GM18873 (cell line): Measurements from ENCODE around the gene PAK4.
"Not testable (repeated sequence)": the region's sequence is repeated elsewhere in the genome, so short reads cannot be mapped to it uniquely, and the experiment has no call there.

ENCODE experiments used
- ATAC-seq: cut with Tn5 transposase; IDR thresholded peaks from one replicate; pipeline ENCODE4 v1.9.1; 2021; ENCODE audit warnings: mild to moderate bottlenecking, moderate library complexity, moderate number of reproducible peaks; ENCODE audit not compliant: unreplicated experiment, low FRiP score

PAK4 gene

DNA sequence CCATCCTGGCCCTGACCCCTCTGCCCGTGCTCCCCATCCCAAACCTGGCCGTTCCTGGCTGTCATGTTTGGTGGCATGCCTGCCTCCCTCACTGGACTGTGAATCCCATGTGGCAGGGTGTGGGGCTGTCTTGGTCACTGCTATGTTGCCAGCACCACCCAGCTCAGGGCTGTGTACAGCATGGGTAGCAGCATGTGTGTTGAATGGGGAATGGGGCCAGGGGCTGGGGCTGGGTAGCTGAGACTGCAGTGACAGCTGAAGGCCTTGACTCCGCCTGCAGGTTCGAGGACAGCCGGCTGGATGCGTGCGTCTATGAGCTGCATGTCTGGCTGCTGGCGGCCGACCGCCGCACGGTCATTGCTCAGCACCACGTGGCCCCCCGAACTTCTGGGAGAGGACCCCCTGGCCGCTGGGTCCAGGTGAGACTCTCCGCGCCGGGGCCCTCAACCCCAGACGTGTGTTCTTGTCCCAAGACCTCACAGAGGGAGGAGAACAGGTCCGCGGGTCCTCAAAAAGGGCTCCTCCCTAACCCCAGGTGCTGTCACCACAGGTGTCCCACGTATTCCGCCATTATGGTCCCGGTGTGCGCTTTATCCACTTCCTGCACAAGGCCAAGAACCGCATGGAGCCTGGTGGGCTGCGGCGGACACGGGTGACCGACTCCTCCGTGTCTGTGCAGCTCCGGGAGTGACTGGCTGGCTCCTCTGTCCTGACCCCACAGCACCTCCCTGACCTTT, 74.6 kb downstream of the PAK4 start:
- no peak for ATAC-seq

GRCh38 chr19:39200803-39201115, 75.2 kb downstream of the PAK4 start:
- no peak for ATAC-seq

- ATAC-seq: no peak
Observed at GRCh38 chr19:39202998-39203355, 77.4 kb downstream of the PAK4 start.

GRCh38 chr19:39203372-39204341, 78.1 kb downstream of the PAK4 start, which contains the start of gene SYCN:
Gene SYCN, minus strand, starts transcription at chr19:39204263. Its CDS starts 9 bp downstream, at chr19:39204254.
- ATAC-seq: no peak

- ATAC-seq: no peak
Observed at GRCh38 chr19:39205449-39205764, 79.8 kb downstream of the PAK4 start.

DNA sequence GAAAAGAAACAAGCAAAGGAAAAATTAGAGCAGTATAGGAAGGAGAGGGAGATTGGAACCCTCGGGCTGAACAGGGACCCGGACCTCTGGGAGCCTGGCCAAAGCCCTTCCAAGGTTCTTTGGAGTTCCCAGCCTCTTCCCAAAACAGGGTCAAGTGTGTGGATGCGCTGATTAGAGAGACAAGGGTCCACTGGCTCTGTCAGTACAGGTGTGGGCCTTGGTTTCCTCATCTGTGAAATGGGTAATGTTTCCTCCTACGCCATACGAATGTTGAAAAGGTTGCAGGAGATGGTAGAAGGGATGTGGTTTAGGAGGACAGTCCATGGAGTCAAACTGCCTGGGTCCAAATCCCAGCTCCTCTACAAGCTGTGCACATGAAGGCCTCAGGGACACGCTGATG, 80.5 kb downstream of the PAK4 start:
- no peak for ATAC-seq

GRCh38 chr19:39207293-39207836, 81.8 kb downstream of the PAK4 start:
- ATAC-seq: no peak

GRCh38 chr19:39208175-39208795, 82.7 kb downstream of the PAK4 start:
- ATAC-seq: no peak

GRCh38 chr19:39209196-39209595, 83.6 kb downstream of the PAK4 start:
- ATAC-seq: no peak

DNA sequence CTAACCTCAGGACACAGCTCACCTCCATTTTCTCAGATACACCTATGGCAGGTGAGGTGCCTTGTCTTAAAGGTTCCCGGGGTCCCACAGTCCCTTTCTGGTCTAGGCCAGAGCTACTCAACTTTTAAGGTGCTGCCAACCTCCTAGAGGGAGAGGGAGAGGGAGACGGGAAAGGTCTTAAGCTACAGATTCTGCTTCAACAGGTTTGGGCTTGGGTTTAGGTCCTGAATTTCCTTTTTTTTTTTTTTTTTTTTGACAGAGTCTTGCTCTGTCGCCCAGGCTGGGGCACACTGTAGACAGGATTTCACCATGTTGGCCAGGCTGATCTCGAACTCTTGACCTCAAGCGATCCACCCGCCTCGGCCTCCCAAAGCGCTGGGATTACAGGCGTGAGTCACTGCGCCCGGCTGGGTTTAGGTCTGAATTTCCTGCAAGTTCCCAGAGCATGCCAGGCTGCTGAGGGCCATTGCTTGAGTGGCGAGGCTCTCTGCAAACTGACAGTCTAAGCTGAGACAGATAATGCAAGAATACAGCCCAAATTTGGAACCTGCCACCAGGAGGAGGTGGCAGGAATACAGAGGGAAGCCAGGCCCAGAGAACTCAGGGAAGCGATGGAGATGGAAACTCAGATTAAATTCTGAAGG, 86.3 kb downstream of the PAK4 start:
- ATAC-seq: no peak

DNA sequence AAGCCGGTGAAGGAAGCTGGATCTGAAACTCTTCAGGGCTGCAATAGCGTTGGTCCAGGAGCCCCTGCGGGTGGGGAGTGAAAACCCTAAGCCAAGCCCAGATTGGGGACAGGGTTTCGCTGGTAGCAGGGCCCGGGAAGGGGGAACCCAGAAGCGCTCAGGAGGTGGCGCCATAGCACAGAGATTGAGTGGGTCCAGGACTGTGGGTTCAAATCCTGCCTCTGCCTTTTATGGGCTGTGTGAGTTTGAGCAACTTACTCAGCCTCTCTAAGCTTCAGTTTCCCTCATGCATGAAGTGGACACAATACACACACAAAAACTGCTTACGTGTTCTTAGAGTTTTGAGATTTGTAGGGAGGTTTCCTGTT, 86.8 kb downstream of the PAK4 start:
- no peak for ATAC-seq

DNA sequence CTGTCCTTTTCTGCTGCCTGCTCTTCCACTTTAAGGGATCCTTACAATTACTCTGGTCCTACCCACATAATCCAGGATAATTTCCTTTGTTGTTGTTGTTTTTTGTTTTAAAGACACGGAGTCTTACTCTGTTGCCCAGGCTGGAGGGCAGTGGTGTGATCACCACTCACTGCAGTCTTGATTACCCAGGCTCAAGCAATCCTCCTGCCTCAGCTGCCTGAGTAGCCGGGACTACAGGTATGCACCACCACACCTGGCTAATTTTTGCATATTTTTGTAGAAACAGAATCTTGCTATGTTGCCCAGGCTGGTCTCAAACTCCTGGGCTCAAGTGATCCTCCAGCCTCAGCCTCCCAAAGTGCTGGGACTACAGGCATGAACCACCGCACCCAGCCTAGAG, 89.7 kb downstream of the PAK4 start:
- not testable (repeated sequence) for ATAC-seq

- no peak for ATAC-seq
Observed at GRCh38 chr19:39217094-39217493, 91.5 kb downstream of the PAK4 start.

GRCh38 chr19:39218230-39219007, 92.8 kb downstream of the PAK4 start:
- ATAC-seq: no peak

- ATAC-seq: not testable (repeated sequence)
Observed at GRCh38 chr19:39219108-39219507, 93.5 kb downstream of the PAK4 start.

- no peak for ATAC-seq
Observed at GRCh38 chr19:39223703-39224279, 98.2 kb downstream of the PAK4 start.

- no peak for ATAC-seq
Observed at GRCh38 chr19:39224910-39225309, 99.3 kb downstream of the PAK4 start.
